GM12878 (cell line): ENCODE data around the gene IQCH. TPM values are rescaled to one million over a fixed set of nuclear protein-coding genes. Genes with fewer than 3 reads are reported as not detected.

Experiments
- ATAC-seq: fragments of 200-7000 bp; cut with Tn5 transposase; 3 replicates; pipeline ENCODE4 v1.9.1; 2020; ENCODE audit warnings: mild to moderate bottlenecking, moderate library complexity
- BruUV-seq: library from RNA; stranded (reverse); fragments of 400-500 nt; replicated peaks from 2 replicates; lab custom pipeline; 2021; lab: Mats Ljungman, UMichigan
- CTCF ChIA-PET: fragments of 300-600 bp; sonication (Branson Sonifier 250); formaldehyde crosslinking; extraction: SDS; loops from one replicate; lab custom pipeline; 2021; ENCODE audit warnings: inconsistent platforms; lab: Yijun Ruan, JAX
- POLR2A ChIA-PET: fragments of 350-600 bp; formaldehyde crosslinking; extraction: SDS; loops from one replicate; lab custom pipeline; 2021; ENCODE audit warnings: inconsistent platforms; lab: Charles Lee
- RAD21 ChIA-PET: fragments of 300-600 bp; sonication (Branson Sonifier 250); formaldehyde crosslinking; loops from one replicate; lab custom pipeline; 2023; ENCODE audit warnings: antibody characterized with exemption; ENCODE audit not compliant: unreplicated experiment; lab: Charles Lee
- SMC1A ChIA-PET: fragments of 300-600 bp; sonication (Branson Sonifier 250); formaldehyde crosslinking; loops from one replicate; lab custom pipeline; 2023; ENCODE audit not compliant: unreplicated experiment, uncharacterized antibody; lab: Charles Lee
- DNase-seq: peaks from one replicate; pipeline ENCODE4 v3.0.0-alpha.2; 2011; ENCODE audit warnings: low read depth, low spot score
- FAIRE-seq: peaks from 3 replicates; lab custom pipeline; 2011; peaks lifted over from hg19 to GRCh38; lab: Jason Lieb, UNC
- H2AFZ ChIP-seq: 2 replicates; pipeline ENCODE4 v1.6.0; 2011; ENCODE audit warnings: low read depth, low read length, control low read depth; ENCODE audit not compliant: control insufficient read depth
- H3K27ac ChIP-seq: 2 replicates; pipeline ENCODE4 v1.5.1; 2011; ENCODE audit warnings: control low read depth; ENCODE audit not compliant: control insufficient read depth, insufficient read depth
- H3K27me3 ChIP-seq, 2 experiments: replicated peaks in 1 of 2; 2 replicates each; pipeline versions ENCODE4 v1.6.0 to v1.6.1; 2011; ENCODE audit warnings: low read length in 1 of 2; ENCODE audit not compliant: control insufficient read depth in 2 of 2, insufficient read depth in 2 of 2
- H3K36me3 ChIP-seq, 2 experiments: 2 replicates each; pipeline ENCODE4 v1.5.1; 2011; ENCODE audit warnings: low read length in 1 of 2; ENCODE audit not compliant: control insufficient read depth in 2 of 2, insufficient read depth in 2 of 2
- H3K4me1 ChIP-seq: 2 replicates; pipeline ENCODE4 v1.6.1; 2011; ENCODE audit warnings: mild to moderate bottlenecking, low read length, moderate library complexity, mixed read lengths; ENCODE audit not compliant: control insufficient read depth, insufficient read depth
- H3K4me2 ChIP-seq: 2 replicates; pipeline ENCODE4 v1.6.0; 2011; ENCODE audit warnings: control low read depth; ENCODE audit not compliant: control insufficient read depth, insufficient read depth
- H3K4me3 ChIP-seq: fragments of 200-600 bp; sonication (generic); 2 replicates; pipeline ENCODE4 v1.5.1; 2016
- H3K79me2 ChIP-seq: 2 replicates; pipeline ENCODE4 v1.6.0; 2011; ENCODE audit warnings: low read length; ENCODE audit not compliant: control insufficient read depth, insufficient read depth
- H3K9ac ChIP-seq: 2 replicates; pipeline ENCODE4 v1.8.0; 2011; ENCODE audit warnings: low read length, control low read depth, mixed read lengths; ENCODE audit not compliant: control insufficient read depth, insufficient read depth
- H3K9me3 ChIP-seq: replicated peaks from 3 replicates; pipeline ENCODE4 v1.5.1; 2011; ENCODE audit warnings: mild to moderate bottlenecking, low read length; ENCODE audit not compliant: control insufficient read depth, insufficient read depth
- H4K20me1 ChIP-seq: 2 replicates; pipeline ENCODE4 v1.6.0; 2011; ENCODE audit not compliant: control insufficient read depth, insufficient read depth
- EZH2 ChIP-seq: IDR thresholded peaks from 2 replicates; pipeline ENCODE4 v1.6.1; 2012; ENCODE audit warnings: low read depth, mild to moderate bottlenecking, control low read depth, inconsistent platforms, low read length, borderline replicate concordance; ENCODE audit not compliant: control insufficient read depth
- GABPA ChIP-seq: IDR thresholded peaks from 2 replicates; pipeline ENCODE4 v1.6.1; 2014; ENCODE audit warnings: antibody characterized with exemption, low read depth, mild to moderate bottlenecking, inconsistent platforms
- HCFC1 ChIP-seq: fragments of 150-350 bp; IDR thresholded peaks from 2 replicates; pipeline ENCODE4 v1.6.1; 2014; ENCODE audit warnings: low read length
- HDAC6 ChIP-seq: fragments of 200-600 bp; sonication (generic); IDR thresholded peaks from one replicate; pipeline ENCODE4 v1.8.0; 2017; ENCODE audit warnings: antibody characterized with exemption; ENCODE audit not compliant: unreplicated experiment
- KAT2A ChIP-seq: conservative IDR thresholded peaks from 2 replicates; pipeline ENCODE4 v1.6.1; 2011; ENCODE audit warnings: low read depth, low read length; ENCODE audit not compliant: control insufficient read depth
- RFX5 ChIP-seq: IDR thresholded peaks from 2 replicates; pipeline ENCODE4 v1.6.1; 2011; ENCODE audit warnings: low read depth, low read length, improper control_type of control experiment
- RUNX3 ChIP-seq: IDR thresholded peaks from 2 replicates; pipeline ENCODE4 v1.6.1; 2012; ENCODE audit warnings: low read length, inconsistent platforms
- SKIL ChIP-seq: fragments of 450-650 bp; IDR thresholded peaks from 2 replicates; pipeline ENCODE4 v1.6.1; 2017; ENCODE audit warnings: mild to moderate bottlenecking, low read depth, inconsistent platforms; ENCODE audit not compliant: poor library complexity, severe bottlenecking
- TCF12 ChIP-seq: IDR thresholded peaks from 2 replicates; pipeline ENCODE4 v1.6.1; 2011; ENCODE audit warnings: low read depth, mild to moderate bottlenecking, low read length
- USF1 ChIP-seq: IDR thresholded peaks from 2 replicates; pipeline ENCODE4 v1.6.1; 2011; ENCODE audit warnings: borderline replicate concordance, low read depth, mild to moderate bottlenecking, moderate library complexity, mixed read lengths, low read length; ENCODE audit not compliant: insufficient read depth; ENCODE audit errors: extremely low read length
- YBX1 ChIP-seq: fragments of 450-650 bp; IDR thresholded peaks from 2 replicates; pipeline ENCODE4 v1.6.1; 2016; ENCODE audit warnings: antibody characterized with exemption
- WGBS: methylation state at CpG from one replicate; pipeline ENCODE4 v1.1.6; 2016; ENCODE audit warnings: low lambda C conversion rate; ENCODE audit not compliant: insufficient replicate concordance, insufficient coverage; ENCODE audit errors: missing lambda C conversion rate; 5-methylcytosine and 5-hydroxymethylcytosine counted together
- in situ Hi-C: fragments of 300-500 bp; cut with MboI; formaldehyde crosslinking; loops from 9 replicates; pipeline ENCODE4 v1.14.3; 2018; ENCODE audit warnings: mixed read lengths
- intact Hi-C: fragments of 100-400 bp; cut with micrococcal nuclease; formaldehyde crosslinking; loops from one replicate; pipeline ENCODE4 v1.14.2; 2022; ENCODE audit not compliant: unreplicated experiment
- polyA plus RNA-seq, 11 experiments: library from polyadenylated mRNA; depleted of rRNA in 4 of 11; unstranded in 6 of 11; stranded (reverse) in 5 of 11; fragments of >200 nt; fragmentation: Nextera tagmentation in 4 of 11; fragmentation: Illumina TruSeq in 1 of 11; extraction: Ambion mirVana in 4 of 11; extraction: Trizol in 1 of 11; gene quantifications; 1 replicate in 1 of 11; 2 replicates in 10 of 11; pipeline versions ENCODE4 v1.2.1 to v1.2.3, GENCODE V29; 2011 to 2016; ENCODE audit warnings: inconsistent platforms in 2 of 11, missing spikeins in 2 of 11, low read depth in 1 of 11
- total RNA-seq, 4 experiments: library from RNA; depleted of rRNA in 3 of 4; stranded (reverse); fragments of >200 nt in 3 of 4; fragmentation: Illumina TruSeq in 1 of 4; extraction: Trizol in 1 of 4; gene quantifications; 2 replicates each; pipeline versions ENCODE4 v1.2.1 to v1.2.3, GENCODE V29; 2013 to 2021

The IQCH gene
- total and polyA plus RNA-seq, 10 of the 15 experiments (the other 5 are each of a cell fraction or from before 2014, with no cell fraction given), result 0.29 to 1.3 (median 0.99) TPM

- TF ChIP-seq EZH2 (no peak), RFX5 (no peak), HDAC6 (no peak), RUNX3 (no peak), HCFC1 (no peak), TCF12 (no peak), USF1 (no peak), KAT2A (no peak), YBX1 (no peak), SKIL (no peak), GABPA (no peak)
- BruUV-seq, result no TSS peak
- RAD21 ChIA-PET, result no interaction called here
- Histone ChIP-seq H3K9me3 (no peaks in the 10 kb centered on the region), H2AFZ (no peak overlapping the region), H4K20me1 (no peaks in the 10 kb centered on the region), H3K79me2 (no peaks in the 10 kb centered on the region), H3K4me3 (no peak overlapping the region), H3K36me3 (no peaks in the 10 kb centered on the region), H3K27ac (no peak overlapping the region), H3K9ac (no peak overlapping the region), H3K4me2 (no peak overlapping the region), H3K27me3 (no peaks in the 10 kb centered on the region), H3K4me1 (no peaks in the 10 kb centered on the region)
- WGBS, result 33% methylated on average over 3 of the region's 3 CpGs
- in situ Hi-C loops (no loop called here), intact Hi-C loops (no loop called here)
- SMC1A ChIA-PET, result interaction anchor here (1.5 kb wide), 1 partner anchor 25 kb away, joined by 3 read pairs; no protein-coding TSS in a partner anchor
- POLR2A ChIA-PET, result no interaction called here
- no peak for DNase-seq
- no peak for FAIRE-seq
- ATAC-seq, result no peak
- CTCF ChIA-PET, result interaction anchor here (0.6 to 2.6 kb wide), 2 partner anchors 13 to 14 kb away, joined by 3 to 9 read pairs; no protein-coding TSS in a partner anchor
Observed at GRCh38 chr15:67469680-67470079, 215.1 kb downstream of the IQCH start.
